T-helper 2 cell treated with Interferon-gamma antibody and Interleukin-4, amounts not matched to agents 100 ng/mL and 5 ng/mL, for 36 hours (primary cell): ENCODE measurements around the gene GUCY2D. TPM values are rescaled to one million over a fixed set of nuclear protein-coding genes. Genes with fewer than 3 reads are reported as not detected.
"Not testable (repeated sequence)": the region's sequence is repeated elsewhere in the genome, so short reads cannot be mapped to it uniquely, and the experiment has no call there.

ENCODE experiments used
- intact Hi-C: fragments of 100-400 bp; cut with micrococcal nuclease; formaldehyde crosslinking; loops from one replicate; pipeline ENCODE4 v1.15.1; 2023
- total RNA-seq: library from RNA; stranded (reverse); gene quantifications from 2 replicates; pipeline ENCODE4 v1.2.3, GENCODE V29; 2022

Gene GUCY2D
- 0.05 TPM in 1 of 2 replicates, not detected in the other for total RNA-seq

GRCh38 chr17:8001976-8002720, at the start of gene GUCY2D:
Gene GUCY2D (plus strand): TSS chr17:8002615. CDS start chr17:8003048, 433 bp downstream.
- intact Hi-C loops, result no loop called here

- intact Hi-C loops, result not testable (repeated sequence)
These were observed 49.1 kb upstream of the GUCY2D start for GRCh38 chr17:7953266-7953665.

- intact Hi-C loops, result no loop called here
These were observed 46.8 kb upstream of the GUCY2D start for GRCh38 chr17:7955414-7956227.

GRCh38 chr17:7956228-7956965, 46.0 kb upstream of the GUCY2D start:
- intact Hi-C loops, result no loop called here

DNA sequence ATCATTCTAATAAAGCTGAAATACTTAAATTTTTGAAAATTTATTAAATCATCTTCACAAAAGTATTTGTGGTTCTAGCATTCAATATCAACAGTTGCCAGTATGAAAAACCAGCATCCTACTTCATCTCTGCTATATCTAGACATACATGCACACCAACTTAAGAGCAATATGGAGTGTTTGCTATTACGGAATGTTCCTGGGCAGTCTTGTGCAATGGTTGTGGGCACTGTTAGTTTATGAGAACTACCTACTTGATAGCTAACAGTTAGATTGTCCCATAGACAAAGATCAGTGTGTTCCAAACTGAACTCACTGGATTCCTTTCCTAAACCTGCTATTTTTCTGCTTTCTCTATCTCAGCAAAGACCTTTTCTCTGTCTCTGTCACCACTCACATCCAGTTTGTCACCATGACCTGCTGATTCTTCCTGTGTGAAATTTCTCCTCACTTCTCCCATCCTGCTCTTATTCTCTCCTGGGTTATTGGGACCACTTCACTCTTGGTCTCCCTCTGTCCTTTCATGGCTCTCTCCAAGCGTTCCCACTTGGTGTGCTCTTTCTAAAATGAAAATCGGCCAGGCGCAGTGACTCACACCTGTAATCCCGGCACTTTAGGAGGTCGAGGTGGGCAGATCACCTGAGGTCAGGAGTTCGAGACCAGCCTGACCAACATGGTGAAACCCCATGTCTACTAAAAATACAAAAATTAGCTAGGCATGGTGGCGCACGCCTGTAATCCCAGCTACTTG, 42.7 kb upstream of the GUCY2D start:
- intact Hi-C loops, result no loop called here

- intact Hi-C loops, result no loop called here
These were observed 41.0 kb upstream of the GUCY2D start for GRCh38 chr17:7961421-7961820.

- intact Hi-C loops, result no loop called here
These were observed 34.7 kb upstream of the GUCY2D start for GRCh38 chr17:7967751-7968150.

DNA sequence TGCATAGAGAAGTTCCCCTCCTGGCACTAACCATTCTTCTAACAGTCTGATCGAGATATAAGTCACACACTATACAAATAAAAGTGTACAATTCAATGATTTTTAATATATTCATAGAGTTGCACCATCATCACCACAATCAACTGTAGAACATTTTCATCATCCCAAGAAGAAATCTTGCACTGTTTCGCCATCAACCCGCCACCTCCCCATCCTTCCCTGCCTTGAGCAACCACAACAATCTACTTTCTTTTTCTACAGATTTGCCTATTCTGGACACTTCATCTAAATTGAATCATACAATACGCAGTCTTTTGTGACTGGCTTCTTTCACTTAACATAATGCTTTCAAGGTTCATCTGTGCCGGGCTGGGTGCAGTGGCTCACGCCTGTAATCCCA, 33.0 kb upstream of the GUCY2D start:
- intact Hi-C loops, result no loop called here

GRCh38 chr17:7971651-7972050, 30.8 kb upstream of the GUCY2D start:
- intact Hi-C loops, result no loop called here

DNA sequence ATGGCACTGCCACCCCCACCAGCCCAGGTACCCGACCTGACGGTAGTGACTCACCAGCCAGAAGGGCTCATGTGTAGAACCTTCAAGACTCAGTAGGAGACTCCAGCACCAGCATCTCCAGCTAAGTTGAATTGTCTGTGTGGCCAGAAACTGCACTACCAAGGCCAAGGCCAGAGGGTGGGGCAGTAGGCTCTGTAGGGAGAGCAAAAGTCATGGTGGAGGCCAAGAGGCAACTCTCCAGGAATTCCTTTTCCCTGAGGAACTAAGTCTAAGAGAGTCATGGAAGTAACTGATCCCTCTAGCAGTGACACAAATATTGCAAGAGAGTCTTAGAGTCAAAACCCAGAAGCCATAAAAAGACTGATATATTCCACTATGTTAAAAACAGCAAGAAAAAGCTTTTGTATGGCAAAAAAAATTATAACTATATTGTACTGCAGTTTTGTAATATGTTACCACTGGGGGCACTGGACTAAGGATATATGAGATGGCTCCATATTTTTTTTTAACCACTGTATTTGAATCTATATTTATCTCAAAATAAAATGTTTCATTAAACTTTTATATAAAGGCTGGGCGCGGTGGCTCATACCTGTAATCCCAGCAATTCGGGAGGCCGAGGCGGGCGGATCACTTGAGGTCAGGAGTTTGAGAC, 30.2 kb upstream of the GUCY2D start:
- intact Hi-C loops, result no loop called here

DNA sequence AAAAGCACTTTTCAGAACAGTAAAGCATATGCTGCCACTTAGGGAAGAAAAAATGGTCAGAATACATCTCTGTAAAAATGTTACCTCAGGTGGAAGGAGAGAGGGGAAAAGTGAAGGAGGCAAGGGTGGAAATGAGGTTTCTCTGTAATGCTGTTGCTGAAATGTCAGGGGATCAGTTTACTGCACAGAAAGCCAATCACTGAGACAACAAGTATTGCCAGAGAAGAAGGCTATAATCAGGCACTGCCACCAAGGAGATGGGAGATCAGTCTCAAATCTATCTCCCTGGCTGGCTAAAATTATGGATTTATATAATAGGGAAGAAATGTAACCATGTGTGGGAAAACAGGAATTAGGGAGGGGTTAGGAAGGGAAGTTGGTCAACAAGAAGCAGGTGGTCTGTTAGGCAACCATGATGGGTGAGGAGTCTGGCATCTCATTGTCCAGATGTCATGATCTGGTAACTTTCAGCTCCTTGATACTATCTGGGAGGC, 27.7 kb upstream of the GUCY2D start:
- intact Hi-C loops, result no loop called here

DNA sequence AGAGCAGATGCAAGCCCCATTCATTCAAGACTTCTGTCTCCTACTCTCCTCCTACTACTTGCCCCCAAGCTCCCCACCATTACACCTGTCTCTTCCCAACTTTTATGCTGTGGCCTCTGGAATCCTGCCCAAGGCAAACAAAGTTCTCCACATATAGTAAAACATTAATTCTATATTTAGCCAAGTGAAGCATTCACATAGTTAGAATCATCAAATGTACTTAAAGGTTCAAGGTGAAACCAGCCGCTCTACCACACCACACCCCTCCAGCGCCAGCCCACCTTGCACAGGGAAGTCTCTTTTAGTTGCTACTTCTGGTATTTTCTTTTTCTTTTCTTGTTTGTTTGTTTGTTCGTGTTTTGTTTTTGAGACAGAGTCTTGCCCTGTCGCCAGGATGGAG, 25.4 kb upstream of the GUCY2D start:
- intact Hi-C loops, result no loop called here

DNA sequence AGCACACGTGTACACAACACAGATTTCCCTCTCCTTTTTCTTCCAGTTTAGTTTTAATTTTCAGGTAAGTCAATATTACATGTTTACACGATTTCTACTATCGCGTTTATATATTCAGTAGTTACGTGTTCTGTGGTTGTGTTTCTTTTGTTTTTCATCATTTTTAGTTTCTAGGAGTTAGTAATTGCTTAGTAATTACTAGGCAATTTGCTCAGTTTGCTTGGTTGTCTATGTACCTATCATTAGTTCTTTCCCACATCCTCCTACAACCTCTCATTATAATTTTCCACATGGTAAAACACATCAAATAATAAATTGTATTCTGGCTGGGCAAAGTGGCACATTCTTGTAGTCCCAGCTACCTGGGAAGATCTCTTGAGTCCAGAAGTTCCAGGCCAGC, 24.6 kb upstream of the GUCY2D start:
- intact Hi-C loops, result no loop called here

DNA sequence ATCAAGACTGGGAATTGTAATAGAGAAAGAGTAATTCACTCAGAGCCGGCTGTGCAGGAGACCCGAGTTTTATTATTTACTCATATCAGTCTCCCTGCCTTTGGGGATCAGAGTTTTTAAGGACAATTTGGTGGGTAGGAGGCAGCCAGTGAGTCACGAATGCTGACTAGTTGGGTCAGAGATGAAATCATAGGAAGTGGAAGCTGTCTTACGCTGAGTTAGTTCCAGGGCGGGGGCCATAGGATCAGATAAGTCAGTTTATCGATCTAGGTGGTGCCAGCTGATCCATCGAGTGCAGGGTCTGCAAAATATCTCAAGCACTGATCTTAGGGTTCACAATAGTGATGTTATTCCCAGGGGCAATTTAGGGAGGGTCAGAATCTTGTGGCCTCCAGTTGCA, 20.2 kb upstream of the GUCY2D start:
- intact Hi-C loops, result no loop called here

GRCh38 chr17:7982666-7983065, 19.7 kb upstream of the GUCY2D start:
- intact Hi-C loops, result no loop called here

GRCh38 chr17:7984904-7985303, 17.5 kb upstream of the GUCY2D start:
- intact Hi-C loops, result no loop called here

- intact Hi-C loops, result no loop called here
These were observed 15.1 kb upstream of the GUCY2D start for GRCh38 chr17:7987112-7987893.

- intact Hi-C loops, result loop anchor here (1.0 to 2.0 kb wide), 4 partner anchors 68 to 166 kb away; no protein-coding TSS in a partner anchor
These were observed 13.7 kb upstream of the GUCY2D start for GRCh38 chr17:7988750-7989178.
